ENCODE results near the gene SARM1. TPM values are rescaled to one million over a fixed set of nuclear protein-coding genes. Genes with fewer than 3 reads are reported as not detected.

The SARM1 gene
- total RNA-seq, 6 experiments from 2014 or later: 2.8 to 5.1 (median 3.9) TPM

GRCh38 chr17:28345419-28346198 is 25.9 kb upstream of the SARM1 start:
- H3K4me1 ChIP-seq: peaks cover 3 to 62% (median 34%) of the 10 kb centered on the region in 4 donors
- TF ChIP-seq POLR2A (IDR thresholded peaks at IDR 0.05) (peak; percentile 30), CTCF (IDR thresholded peaks at IDR 0.05) (no peak)
- intact Hi-C loops (cut with DNase I): loop anchor here in 1 of 2 donors (10.0 kb wide), 1 partner anchor 111 kb away; no protein-coding TSS in a partner anchor
- ATAC-seq (peak; percentile 38 to 56 (median 52)), DNase-seq (peak; percentile 62 to 75 (median 70))
- peak overlapping the region in 2 of 3 donors; percentile 22 to 34 for H3K4me3 ChIP-seq
- no peaks in the 10 kb centered on the region for H3K27me3 ChIP-seq
- no peaks in the 10 kb centered on the region for H3K9me3 ChIP-seq
- WGBS (ENCODE audit: insufficient coverage, low coverage, low lambda C conversion rate, missing lambda C conversion rate): 3% methylated on average over 5 of the region's 13 CpGs
- H3K27ac ChIP-seq: peak overlapping the region; percentile 72 to 89 (median 86)
- H3K36me3 ChIP-seq: peaks cover 7 to 74% (median 44%) of the 10 kb centered on the region in 4 donors

DNA sequence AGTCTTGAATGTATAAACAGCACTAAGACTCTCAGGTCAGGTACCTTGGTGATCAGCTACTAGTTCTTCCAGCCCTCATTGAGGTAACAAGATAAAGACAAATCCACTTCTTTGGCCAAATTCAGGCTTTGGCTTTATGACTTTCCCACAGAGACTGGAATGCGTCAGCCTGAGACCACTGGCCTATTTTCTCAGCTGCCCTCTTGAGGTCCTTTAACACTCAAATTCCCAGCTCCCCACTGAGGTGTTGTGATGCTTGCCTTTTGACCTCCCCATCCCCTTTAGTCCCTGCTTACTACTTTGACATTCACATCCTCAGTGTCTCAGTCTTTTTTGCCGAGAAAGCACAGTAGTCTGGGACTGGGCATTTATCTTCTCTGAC is 25.3 kb upstream of the SARM1 start:
- Histone ChIP-seq H3K27ac (peak overlapping the region; percentile 72 to 89 (median 86)), H3K4me3 (peak overlapping the region in 2 of 3 donors; percentile 22 to 34), H3K9me3 (no peaks in the 10 kb centered on the region), H3K36me3 (peaks cover 8 to 74% (median 44%) of the 10 kb centered on the region in 4 donors), H3K27me3 (no peaks in the 10 kb centered on the region), H3K4me1 (peaks cover 3 to 62% (median 34%) of the 10 kb centered on the region in 4 donors)
- intact Hi-C loops (cut with DNase I): loop anchor here in 1 of 2 donors (10.0 kb wide), 1 partner anchor 111 kb away; no protein-coding TSS in a partner anchor
- no peak for TF ChIP-seq CTCF (IDR thresholded peaks at IDR 0.05)
- no peak for TF ChIP-seq POLR2A (IDR thresholded peaks at IDR 0.05)
- DNase-seq (no peak), ATAC-seq (peak in 1 of 4 donors; percentile 1)
- WGBS (ENCODE audit: insufficient coverage, low coverage, low lambda C conversion rate, missing lambda C conversion rate): 27% methylated on average over 2 of the region's 2 CpGs

- H3K9me3 ChIP-seq: no peaks in the 10 kb centered on the region
- no peaks in the 10 kb centered on the region for H3K27me3 ChIP-seq
- H3K27ac ChIP-seq: peak overlapping the region; percentile 72 to 89 (median 86)
- H3K4me3 ChIP-seq: peak overlapping the region in 2 of 3 donors; percentile 22 to 34
- intact Hi-C loops (cut with DNase I): loop anchor here in 1 of 2 donors (10.0 kb wide), 1 partner anchor 112 kb away; no protein-coding TSS in a partner anchor
- WGBS (ENCODE audit: insufficient coverage, low coverage, low lambda C conversion rate, missing lambda C conversion rate): 13% methylated on average over 7 of the region's 7 CpGs
- H3K36me3 ChIP-seq: peaks cover 8 to 74% (median 40%) of the 10 kb centered on the region in 4 donors
- H3K4me1 ChIP-seq: peaks cover 3 to 62% (median 34%) of the 10 kb centered on the region in 4 donors
- DNase-seq (peak; percentile 66 to 83 (median 77)), ATAC-seq (peak; percentile 63 to 83 (median 70))
- TF ChIP-seq CTCF (IDR thresholded peaks at IDR 0.05) (peak; percentile 46 to 65 (median 61)), POLR2A (IDR thresholded peaks at IDR 0.05) (no peak)
Measured at GRCh38 chr17:28346746-28347246, 24.7 kb upstream of the SARM1 start.

- ATAC-seq (peak; percentile 23 to 54 (median 51)), DNase-seq (peak in 2 of 3 donors; percentile 85 to 88)
- no peaks in the 10 kb centered on the region for H3K27me3 ChIP-seq
- H3K36me3 ChIP-seq: peaks cover 8 to 74% (median 42%) of the 10 kb centered on the region in 4 donors
- no peak overlapping the region for H3K4me3 ChIP-seq
- H3K9me3 ChIP-seq: no peaks in the 10 kb centered on the region
- intact Hi-C loops (cut with DNase I): loop anchor here in 1 of 2 donors (10.0 kb wide), 1 partner anchor 113 kb away; no protein-coding TSS in a partner anchor
- TF ChIP-seq POLR2A (IDR thresholded peaks at IDR 0.05) (no peak), CTCF (IDR thresholded peaks at IDR 0.05) (no peak)
- peaks cover 3 to 62% (median 34%) of the 10 kb centered on the region in 4 donors for H3K4me1 ChIP-seq
- 21% methylated on average over 5 of the region's 8 CpGs for WGBS (ENCODE audit: insufficient coverage, low coverage, low lambda C conversion rate, missing lambda C conversion rate)
- peak overlapping the region; percentile 72 to 89 (median 86) for H3K27ac ChIP-seq
Measured at GRCh38 chr17:28347261-28347891, 24.1 kb upstream of the SARM1 start.
